GM11168 (cell line): ENCODE data around the gene GAS6.
"Not testable (repeated sequence)": the region's sequence is repeated elsewhere in the genome, so short reads cannot be mapped to it uniquely, and the experiment has no call there.

Experiments used
- in situ Hi-C: fragments of 300-500 bp; cut with MboI; formaldehyde crosslinking; loops from one replicate; pipeline ENCODE4 v1.12.0; 2022; ENCODE audit warnings: low sequenced_read_pairs; ENCODE audit not compliant: unreplicated experiment

GAS6 gene

GRCh38 chr13:113842336-113843062, 21.4 kb downstream of the GAS6 start:
- in situ Hi-C loops: no loop called here

- in situ Hi-C loops: no loop called here
These were observed 22.6 kb downstream of the GAS6 start for GRCh38 chr13:113841353-113841650.

- in situ Hi-C loops: no loop called here
These were observed 23.1 kb downstream of the GAS6 start for GRCh38 chr13:113840541-113841352.

- in situ Hi-C loops: no loop called here
These were observed 24.2 kb downstream of the GAS6 start for GRCh38 chr13:113839536-113840204.

GRCh38 chr13:113838711-113839201, 25.1 kb downstream of the GAS6 start:
- in situ Hi-C loops: no loop called here

GRCh38 chr13:113837560-113838355, 26.1 kb downstream of the GAS6 start:
- in situ Hi-C loops: no loop called here

GRCh38 chr13:113836768-113837559, 26.9 kb downstream of the GAS6 start:
- in situ Hi-C loops: no loop called here

GRCh38 chr13:113835461-113836270, 28.2 kb downstream of the GAS6 start:
- in situ Hi-C loops: no loop called here

- in situ Hi-C loops: no loop called here
These were observed 29.2 kb downstream of the GAS6 start for GRCh38 chr13:113834496-113835200.

GRCh38 chr13:113834006-113834405, 29.9 kb downstream of the GAS6 start:
- in situ Hi-C loops: not testable (repeated sequence)

GRCh38 chr13:113833111-113833830, 30.6 kb downstream of the GAS6 start:
- in situ Hi-C loops: no loop called here

GRCh38 chr13:113832631-113833030, 31.2 kb downstream of the GAS6 start:
- in situ Hi-C loops: no loop called here

- in situ Hi-C loops: no loop called here
These were observed 31.7 kb downstream of the GAS6 start for GRCh38 chr13:113832205-113832604.

- in situ Hi-C loops: no loop called here
These were observed 32.8 kb downstream of the GAS6 start for GRCh38 chr13:113831061-113831460.

- in situ Hi-C loops: not testable (repeated sequence)
These were observed 33.4 kb downstream of the GAS6 start for GRCh38 chr13:113830426-113830950.

- in situ Hi-C loops: no loop called here
These were observed 35.5 kb downstream of the GAS6 start for GRCh38 chr13:113828282-113828825.

- in situ Hi-C loops: no loop called here
These were observed 36.9 kb downstream of the GAS6 start for GRCh38 chr13:113827021-113827420.
